MG63 (cell line): ENCODE data around the gene NUBP2. TPM values are rescaled to one million over a fixed set of nuclear protein-coding genes. Genes with fewer than 3 reads are reported as not detected.
"Not testable (repeated sequence)": the region's sequence is repeated elsewhere in the genome, so short reads cannot be mapped to it uniquely, and the experiment has no call there.

Experiments used
- DNase-seq: peaks from one replicate; pipeline ENCODE4 v3.0.0-alpha.2; 2020
- H3K27me3 ChIP-seq: fragments of 250-450 bp; sonication (Bioruptor Pico); 2 replicates; pipeline ENCODE4 v1.5.1; 2020; ENCODE audit warnings: mild to moderate bottlenecking, moderate library complexity
- H3K36me3 ChIP-seq: fragments of 250-450 bp; sonication (Bioruptor Pico); 2 replicates; pipeline ENCODE4 v1.5.1; 2020; ENCODE audit warnings: mild to moderate bottlenecking, moderate library complexity
- H3K4me3 ChIP-seq: fragments of 250-450 bp; sonication (Bioruptor Pico); 2 replicates; pipeline ENCODE4 v1.5.1; 2020; ENCODE audit warnings: mild to moderate bottlenecking, moderate library complexity
- H3K9me3 ChIP-seq: fragments of 250-450 bp; sonication (Bioruptor Pico); 2 replicates; pipeline ENCODE4 v1.5.1; 2020; ENCODE audit warnings: mild to moderate bottlenecking, moderate library complexity
- total RNA-seq: library from RNA; depleted of rRNA; stranded (reverse); fragments of >200 nt; shearing (Covaris generic); gene quantifications from 2 replicates; pipeline ENCODE4 v1.2.3, GENCODE V29; 2014; ENCODE audit warnings: low replicate concordance

Gene NUBP2
- total RNA-seq, 1 experiment from 2014 or later = 163 TPM

DNA sequence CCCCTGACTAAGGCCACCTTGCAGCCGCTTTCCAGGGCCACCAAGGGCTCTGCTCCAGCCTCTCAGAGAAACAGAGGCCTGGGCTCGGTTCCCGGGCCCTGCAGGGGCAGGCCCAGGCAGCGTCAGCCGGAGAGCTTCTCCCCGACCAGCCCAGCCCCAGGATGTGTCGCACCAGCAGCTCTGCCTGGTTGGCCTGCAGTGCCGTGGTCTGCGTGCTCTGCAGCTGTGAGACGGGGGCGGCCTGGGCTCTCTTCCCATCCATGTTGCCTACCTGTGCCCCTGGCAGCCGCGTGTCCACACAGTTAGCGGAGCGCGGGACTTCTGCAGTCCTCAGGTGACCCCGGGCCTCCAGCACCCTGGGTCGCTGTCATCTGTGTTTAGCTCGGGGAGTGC lies 5.9 kb downstream of the NUBP2 start:
- Histone ChIP-seq H3K36me3 (peaks cover 50% of the 10 kb centered on the region), H3K9me3 (no peaks in the 10 kb centered on the region), H3K27me3 (no peaks in the 10 kb centered on the region), H3K4me3 (no peak overlapping the region)
- no peak for DNase-seq

GRCh38 chr16:1789643-1790045 lies 6.9 kb downstream of the NUBP2 start:
- DNase-seq = no peak

GRCh38 chr16:1790261-1790610 lies 7.5 kb downstream of the NUBP2 start:
- peaks cover 41% of the 10 kb centered on the region for H3K36me3 ChIP-seq
- H3K27me3 ChIP-seq = no peaks in the 10 kb centered on the region
- no peaks in the 10 kb centered on the region for H3K9me3 ChIP-seq
- no peak overlapping the region for H3K4me3 ChIP-seq
- DNase-seq = no peak

More at GRCh38 chr16:1789643-1790045, 6.9 kb downstream of the NUBP2 start:
- Histone ChIP-seq H3K4me3 (no peak overlapping the region), H3K27me3 (no peaks in the 10 kb centered on the region), H3K9me3 (no peaks in the 10 kb centered on the region), H3K36me3 (peaks cover 43% of the 10 kb centered on the region)

- H3K4me3 ChIP-seq = no peak overlapping the region
- peaks cover 37% of the 10 kb centered on the region for H3K36me3 ChIP-seq
- no peak for DNase-seq
- no peaks in the 10 kb centered on the region for H3K9me3 ChIP-seq
- H3K27me3 ChIP-seq = no peaks in the 10 kb centered on the region
Observed at GRCh38 chr16:1790611-1791255, 8.0 kb downstream of the NUBP2 start.

DNA sequence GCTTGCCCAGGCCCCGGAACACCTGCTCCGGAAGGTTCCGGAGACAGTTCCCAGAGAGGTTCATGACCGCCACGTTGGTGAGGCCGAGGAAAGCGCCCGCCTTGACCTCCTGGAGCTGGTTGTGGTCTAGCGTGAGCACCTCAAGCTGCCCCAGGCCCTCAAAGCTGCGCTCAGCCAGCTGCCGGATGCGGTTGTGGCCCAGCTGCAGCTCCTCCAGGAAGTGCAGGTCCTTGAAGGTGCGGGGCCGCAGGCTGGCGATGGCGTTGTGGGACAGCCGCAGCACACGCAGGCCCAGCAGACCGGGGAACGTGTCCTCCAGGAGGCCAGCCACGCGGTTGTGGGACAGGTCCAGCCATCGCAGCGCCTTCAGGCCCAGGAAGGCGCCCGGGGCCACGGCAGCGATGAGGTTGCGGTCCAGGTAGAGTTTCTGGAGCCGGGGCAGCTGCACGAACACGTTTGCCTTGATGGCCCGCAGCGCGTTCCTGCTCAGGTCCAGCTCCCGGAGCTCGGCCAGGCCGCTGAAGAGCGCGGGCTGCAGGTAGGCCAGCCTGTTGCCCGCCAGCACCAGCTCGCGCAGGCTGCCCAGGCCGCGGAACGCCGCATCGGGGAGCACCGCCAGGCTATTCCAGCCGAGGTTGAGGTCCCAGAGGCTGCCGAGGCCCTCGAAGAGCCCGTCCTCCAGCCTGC lies 8.6 kb downstream of the NUBP2 start:
- H3K27me3 ChIP-seq = no peaks in the 10 kb centered on the region
- H3K36me3 ChIP-seq = peaks cover 30% of the 10 kb centered on the region
- H3K4me3 ChIP-seq = no peak overlapping the region
- H3K9me3 ChIP-seq = no peaks in the 10 kb centered on the region
- DNase-seq = no peak

DNA sequence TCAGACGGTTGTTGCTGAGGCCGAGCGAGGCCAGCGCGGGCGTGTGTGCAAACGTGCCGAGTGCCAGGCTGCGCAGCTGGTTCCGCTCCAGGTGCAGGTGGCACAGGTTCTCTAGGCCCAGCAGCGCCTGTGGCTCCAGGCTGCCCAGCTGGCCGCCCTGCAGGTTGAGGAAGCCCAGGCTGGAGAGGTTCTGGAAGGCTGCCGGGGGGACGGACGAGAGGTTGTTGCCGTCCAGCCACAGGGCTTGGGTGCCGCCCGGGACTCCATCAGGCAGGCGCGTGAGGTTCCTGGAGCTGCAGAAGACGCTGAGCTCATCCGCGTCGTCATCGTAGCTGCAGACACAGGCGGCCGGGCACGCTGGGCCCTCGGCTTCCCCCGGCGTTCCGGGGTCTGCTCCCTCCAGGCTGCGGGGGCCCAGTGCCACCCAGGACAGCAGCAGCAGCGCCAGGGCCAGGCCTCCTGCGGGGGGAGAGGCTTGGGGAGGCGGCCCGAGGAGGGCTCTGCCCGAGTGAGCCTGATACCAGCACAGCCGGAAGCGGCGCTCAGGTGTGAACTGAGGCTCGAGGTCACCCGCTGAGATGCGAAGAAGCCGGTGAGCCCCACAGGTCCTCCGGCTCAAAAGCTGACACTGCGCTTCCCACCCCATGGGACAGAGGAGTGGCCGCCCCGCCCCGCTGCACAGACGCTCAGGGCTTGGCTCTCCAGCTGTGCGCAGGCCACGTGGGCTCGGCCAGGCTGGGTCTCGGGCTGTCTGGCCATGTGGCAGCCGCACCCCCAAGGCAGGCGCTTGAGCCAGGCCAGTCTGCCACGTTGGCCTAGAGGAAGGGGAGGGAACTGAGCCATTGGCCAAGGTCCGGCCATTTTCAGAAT lies 9.4 kb downstream of the NUBP2 start:
- Histone ChIP-seq H3K27me3 (no peaks in the 10 kb centered on the region), H3K4me3 (no peak overlapping the region), H3K36me3 (peaks cover 23% of the 10 kb centered on the region), H3K9me3 (no peaks in the 10 kb centered on the region)
- no peak for DNase-seq

GRCh38 chr16:1792836-1793577 lies 10.2 kb downstream of the NUBP2 start:
- Histone ChIP-seq H3K27me3 (no peaks in the 10 kb centered on the region), H3K4me3 (no peak overlapping the region), H3K9me3 (peaks cover 3% of the 10 kb centered on the region), H3K36me3 (peaks cover 18% of the 10 kb centered on the region)
- no peak for DNase-seq

DNA sequence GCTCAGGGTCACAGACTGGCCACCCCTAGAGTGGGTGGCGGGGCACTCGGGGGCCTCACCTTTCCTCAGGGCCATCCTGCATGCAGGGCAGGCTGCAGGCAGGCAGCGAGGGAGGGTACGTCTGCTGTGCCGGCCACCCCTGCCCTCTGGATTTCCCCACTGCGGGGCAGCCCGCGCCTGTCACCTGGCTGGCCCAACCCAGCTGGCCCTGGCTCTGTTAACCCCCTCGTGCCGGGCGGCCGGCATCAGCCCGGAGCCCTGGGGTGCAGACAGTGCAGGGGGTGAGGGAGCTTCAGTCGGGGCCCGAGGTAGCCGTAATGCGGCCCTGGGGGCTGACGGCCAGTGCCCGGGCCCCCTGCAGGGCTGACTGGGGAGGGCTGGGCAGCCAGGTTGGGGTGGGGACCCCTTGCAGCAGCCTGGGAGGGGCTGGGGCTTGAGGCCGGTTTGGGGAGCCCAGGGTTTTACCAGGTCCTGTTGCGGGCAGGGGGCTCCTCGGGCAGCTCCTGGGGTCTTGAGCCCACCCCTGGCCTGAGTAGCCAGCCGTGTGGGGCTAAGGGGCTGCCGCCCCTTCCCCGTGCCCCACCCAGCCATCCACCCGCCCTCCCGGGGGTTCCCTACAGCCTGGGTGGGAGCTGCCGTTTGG lies 10.9 kb downstream of the NUBP2 start, which contains the start of gene IGFALS:
TSS of gene IGFALS (minus strand) at position 128 of the 643 bp plus-strand sequence. CDS start at position 75, 53 bp downstream.
- no peak for DNase-seq
- H3K4me3 ChIP-seq = no peak within 1 kb of the TSS
- peaks cover 11% of the 10 kb centered on the region for H3K36me3 ChIP-seq
- no peaks in the 10 kb centered on the region for H3K27me3 ChIP-seq
- peaks cover 8% of the 10 kb centered on the region for H3K9me3 ChIP-seq

DNA sequence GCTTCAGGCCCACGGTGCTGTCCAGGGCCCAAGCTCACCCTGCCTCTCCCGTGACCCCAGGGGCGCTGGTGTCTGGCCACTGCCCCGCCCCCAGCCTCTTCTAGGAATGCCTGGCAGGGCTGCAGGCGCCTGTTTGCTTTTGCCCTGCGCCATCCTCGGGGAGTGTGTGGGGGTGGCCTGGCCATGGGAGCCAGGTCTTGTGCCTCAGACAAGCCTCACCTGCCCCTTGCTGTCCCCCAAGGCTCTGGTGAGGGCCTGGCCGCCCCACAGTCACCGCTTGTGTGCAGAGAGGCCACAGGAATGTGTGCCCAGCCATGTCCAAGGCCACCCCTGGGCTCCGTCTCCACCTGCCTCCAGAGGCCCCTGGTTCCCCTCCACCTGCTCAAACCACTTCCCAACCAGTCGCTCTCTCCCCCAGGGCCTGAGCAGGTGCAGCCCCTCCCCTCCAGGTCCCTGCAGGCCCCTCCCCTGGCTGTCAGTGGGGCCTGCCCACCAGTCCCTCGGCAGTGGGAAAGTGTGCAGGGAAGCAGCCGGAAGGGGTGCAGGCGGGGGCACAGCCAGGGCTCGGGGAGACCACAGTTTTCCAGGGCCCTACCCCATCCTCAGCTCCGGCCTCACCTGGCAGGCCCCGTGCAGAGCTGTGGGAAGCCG lies 11.6 kb downstream of the NUBP2 start:
- Histone ChIP-seq H3K27me3 (no peaks in the 10 kb centered on the region), H3K9me3 (peaks cover 10% of the 10 kb centered on the region), H3K4me3 (no peak overlapping the region), H3K36me3 (peaks cover 5% of the 10 kb centered on the region; the same call in 1 of the 2 replicates)
- no peak for DNase-seq

DNA sequence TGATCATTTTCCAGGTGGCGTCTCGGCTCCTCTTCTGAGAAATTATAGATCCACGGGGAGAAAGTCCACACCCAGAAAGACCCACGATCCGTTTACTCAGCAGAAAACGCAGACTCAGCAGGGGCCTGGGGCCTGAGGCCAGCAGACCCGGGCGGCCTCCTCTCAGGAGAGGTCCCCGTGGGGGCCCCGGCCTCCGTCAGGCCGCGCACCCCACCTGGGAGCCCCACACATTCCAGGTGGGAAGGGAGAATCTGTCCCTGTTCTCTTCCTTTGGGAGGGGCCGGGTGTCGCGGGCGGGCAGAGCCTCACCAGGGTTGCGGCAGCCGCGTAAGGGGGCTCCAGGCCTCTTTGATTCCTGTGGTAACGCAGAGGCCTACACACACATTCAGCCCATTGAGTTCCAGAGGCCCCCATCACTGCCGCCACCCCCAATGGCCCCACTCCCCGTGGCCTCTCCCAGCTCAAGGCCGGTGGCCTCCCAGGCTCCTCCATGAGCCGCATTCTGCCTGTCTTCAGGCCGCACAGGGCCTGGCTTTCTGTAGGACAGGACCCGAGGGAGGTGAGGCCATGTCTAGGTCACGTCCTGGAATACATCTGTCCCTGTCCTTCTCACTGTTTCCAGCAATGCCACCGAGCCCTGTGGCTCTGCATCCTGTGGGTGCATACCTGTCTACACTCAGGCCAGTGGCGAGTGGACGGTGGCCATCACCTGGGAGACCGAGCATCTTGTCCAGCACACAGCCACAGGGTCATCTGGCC lies 12.3 kb downstream of the NUBP2 start:
- H3K9me3 ChIP-seq = peaks cover 11% of the 10 kb centered on the region
- no peak overlapping the region for H3K4me3 ChIP-seq
- H3K27me3 ChIP-seq = no peaks in the 10 kb centered on the region
- DNase-seq = no peak
- peaks cover 4% of the 10 kb centered on the region; the same call in 1 of the 2 replicates for H3K36me3 ChIP-seq

GRCh38 chr16:1799263-1799662 lies 16.5 kb downstream of the NUBP2 start:
- not testable (repeated sequence) for H3K27me3 ChIP-seq, H3K4me3 ChIP-seq
- H3K9me3 ChIP-seq = peaks cover 11% of the 10 kb centered on the region

DNA sequence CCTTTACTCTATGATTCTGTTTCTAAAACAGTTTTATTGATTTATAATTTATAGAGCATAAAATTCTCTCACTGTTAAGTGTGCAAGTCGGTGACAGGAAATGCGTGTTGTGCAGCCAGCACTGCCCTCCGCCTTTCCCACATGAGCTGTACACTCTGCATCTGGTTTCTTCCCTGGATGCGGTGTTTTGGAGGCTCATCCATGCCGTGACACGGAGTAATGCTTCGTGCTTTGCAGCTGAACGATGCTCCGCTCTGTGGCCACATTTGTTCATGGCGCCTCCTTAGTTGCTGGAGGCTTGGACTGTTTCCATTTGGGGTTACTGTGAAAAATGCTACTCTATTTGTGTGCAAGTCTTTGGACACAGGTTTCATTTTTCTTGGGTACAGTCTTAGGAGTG lies 17.9 kb downstream of the NUBP2 start:
- H3K36me3 ChIP-seq = peaks cover 6% of the 10 kb centered on the region
- no peaks in the 10 kb centered on the region for H3K27me3 ChIP-seq
- H3K9me3 ChIP-seq = peaks cover 11% of the 10 kb centered on the region
- DNase-seq = no peak
- no peak overlapping the region for H3K4me3 ChIP-seq

More at GRCh38 chr16:1799263-1799662, 16.5 kb downstream of the NUBP2 start:
- not testable (repeated sequence) for H3K36me3 ChIP-seq, DNase-seq

DNA sequence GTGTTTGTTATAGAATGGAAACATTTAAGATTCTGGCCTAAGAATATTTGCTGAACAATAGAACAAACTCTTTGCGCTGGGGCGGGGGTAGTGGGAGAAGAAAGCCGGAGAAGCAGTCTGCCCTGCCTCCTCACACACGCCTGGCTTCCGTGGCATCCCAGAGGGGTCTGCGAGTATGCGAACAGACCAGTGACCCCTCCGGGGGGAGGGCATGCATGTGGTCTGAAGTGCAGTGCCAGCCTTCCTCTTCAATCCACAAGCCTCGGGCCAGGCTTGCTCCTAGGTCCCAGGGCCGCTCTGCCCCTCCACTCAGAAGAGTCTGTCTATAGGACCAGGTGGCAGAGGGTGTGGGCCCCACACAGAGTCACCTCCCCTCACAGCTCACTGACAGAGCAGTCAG lies 24.9 kb downstream of the NUBP2 start:
- no peak for DNase-seq
- no peak overlapping the region for H3K4me3 ChIP-seq
- H3K9me3 ChIP-seq = 0 out of 2 replicates have a peak, but pooled peaks cover 7% of the 10 kb centered on the region
- peaks cover 46% of the 10 kb centered on the region for H3K36me3 ChIP-seq
- H3K27me3 ChIP-seq = no peaks in the 10 kb centered on the region

DNA sequence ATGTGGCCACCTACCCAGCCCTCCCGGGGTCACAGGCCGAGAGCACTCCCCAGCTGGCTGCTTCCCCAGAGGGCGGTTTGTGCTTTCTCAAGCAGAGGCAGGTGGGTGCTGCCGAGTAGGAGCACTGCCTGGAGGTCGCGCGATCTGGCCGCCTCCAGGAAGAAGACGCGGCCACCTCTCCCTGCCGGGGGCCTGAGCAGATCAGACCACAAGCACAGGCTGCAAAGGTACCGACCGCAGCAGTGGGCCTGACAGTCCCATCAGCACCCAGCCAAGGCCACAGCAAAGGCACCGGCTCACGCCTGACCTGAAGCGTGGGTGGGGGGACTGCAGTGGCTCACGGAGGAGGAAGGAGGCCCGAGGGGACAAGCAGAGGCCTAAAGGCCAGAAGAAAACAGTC lies 25.9 kb downstream of the NUBP2 start:
- Histone ChIP-seq H3K4me3 (no peak overlapping the region), H3K36me3 (peaks cover 49% of the 10 kb centered on the region), H3K9me3 (0 out of 2 replicates have a peak, but pooled peaks cover 7% of the 10 kb centered on the region), H3K27me3 (no peaks in the 10 kb centered on the region)
- DNase-seq = no peak

GRCh38 chr16:1809281-1809801 lies 26.6 kb downstream of the NUBP2 start:
- no peak for DNase-seq
- peaks cover 53% of the 10 kb centered on the region for H3K36me3 ChIP-seq
- H3K27me3 ChIP-seq = no peaks in the 10 kb centered on the region
- H3K9me3 ChIP-seq = 0 out of 2 replicates have a peak, but pooled peaks cover 7% of the 10 kb centered on the region
- H3K4me3 ChIP-seq = no peak overlapping the region
